AG10803 (cell line): Measurements from ENCODE around the gene GPA33.

Source experiments
- DNase-seq: peaks from one replicate; pipeline ENCODE4 v3.0.0; 2010; ENCODE audit warnings: low read depth
- H3K4me3 ChIP-seq: 2 replicates; pipeline ENCODE4 v1.5.1; 2011; ENCODE audit warnings: mild to moderate bottlenecking, low read length, control low read depth
- TF ChIP-seq, protein P1 (sequence below): conservative IDR thresholded peaks from 2 replicates; pipeline ENCODE4 v1.5.1; 2011; ENCODE audit warnings: mild to moderate bottlenecking, low read length, control low read depth, inconsistent platforms

Gene GPA33

GRCh38 chr1:167135281-167135840 lies 45.2 kb upstream of the GPA33 start:
- TF ChIP-seq, protein P1, sequence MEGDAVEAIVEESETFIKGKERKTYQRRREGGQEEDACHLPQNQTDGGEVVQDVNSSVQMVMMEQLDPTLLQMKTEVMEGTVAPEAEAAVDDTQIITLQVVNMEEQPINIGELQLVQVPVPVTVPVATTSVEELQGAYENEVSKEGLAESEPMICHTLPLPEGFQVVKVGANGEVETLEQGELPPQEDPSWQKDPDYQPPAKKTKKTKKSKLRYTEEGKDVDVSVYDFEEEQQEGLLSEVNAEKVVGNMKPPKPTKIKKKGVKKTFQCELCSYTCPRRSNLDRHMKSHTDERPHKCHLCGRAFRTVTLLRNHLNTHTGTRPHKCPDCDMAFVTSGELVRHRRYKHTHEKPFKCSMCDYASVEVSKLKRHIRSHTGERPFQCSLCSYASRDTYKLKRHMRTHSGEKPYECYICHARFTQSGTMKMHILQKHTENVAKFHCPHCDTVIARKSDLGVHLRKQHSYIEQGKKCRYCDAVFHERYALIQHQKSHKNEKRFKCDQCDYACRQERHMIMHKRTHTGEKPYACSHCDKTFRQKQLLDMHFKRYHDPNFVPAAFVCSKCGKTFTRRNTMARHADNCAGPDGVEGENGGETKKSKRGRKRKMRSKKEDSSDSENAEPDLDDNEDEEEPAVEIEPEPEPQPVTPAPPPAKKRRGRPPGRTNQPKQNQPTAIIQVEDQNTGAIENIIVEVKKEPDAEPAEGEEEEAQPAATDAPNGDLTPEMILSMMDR = no peak
- no peak for DNase-seq
- no peak overlapping the region for H3K4me3 ChIP-seq

GRCh38 chr1:167132301-167133010 lies 42.3 kb upstream of the GPA33 start:
- no peak for DNase-seq
- H3K4me3 ChIP-seq = no peak overlapping the region
- TF ChIP-seq, protein P1 = no peak

GRCh38 chr1:167130829-167131510 lies 40.8 kb upstream of the GPA33 start:
- no peak overlapping the region for H3K4me3 ChIP-seq
- TF ChIP-seq, protein P1 = no peak
- DNase-seq = no peak

GRCh38 chr1:167128261-167129227 lies 38.4 kb upstream of the GPA33 start:
- DNase-seq = no peak

GRCh38 chr1:167127661-167128060 lies 37.5 kb upstream of the GPA33 start:
- no peak for DNase-seq
- H3K4me3 ChIP-seq = no peak overlapping the region
- TF ChIP-seq, protein P1 = no peak

More at GRCh38 chr1:167128261-167129227, 38.4 kb upstream of the GPA33 start:
- TF ChIP-seq, protein P1 = no peak
- H3K4me3 ChIP-seq = no peak overlapping the region

GRCh38 chr1:167127236-167127635 lies 37.1 kb upstream of the GPA33 start:
- no peak for DNase-seq
- no peak overlapping the region for H3K4me3 ChIP-seq
- TF ChIP-seq, protein P1 = no peak
